Esophagus muscularis mucosa (tissue), 4 donors: ENCODE data around the gene GNAO1.

ENCODE experiments used
- CTCF ChIP-seq, 3 experiments: fragments of 200-600 bp in 2 of 3; fragments of 450-650 bp in 1 of 3; sonication (generic) in 2 of 3; IDR thresholded peaks; one replicate each; pipeline ENCODE4 v1.5.1; 2017 to 2019; ENCODE audit warnings: antibody characterized with exemption in 3 of 3, mild to moderate bottlenecking in 2 of 3, moderate library complexity in 1 of 3
- EP300 ChIP-seq: sonication (generic); formaldehyde crosslinking; IDR thresholded peaks from one replicate; pipeline ENCODE4 v1.6.1; 2017; ENCODE audit warnings: antibody characterized with exemption
- POLR2A ChIP-seq: fragments of 450-650 bp; IDR thresholded peaks from one replicate; pipeline ENCODE4 v1.6.1; 2017; ENCODE audit warnings: antibody characterized with exemption, moderate library complexity, mild to moderate bottlenecking, low read depth

DNA sequence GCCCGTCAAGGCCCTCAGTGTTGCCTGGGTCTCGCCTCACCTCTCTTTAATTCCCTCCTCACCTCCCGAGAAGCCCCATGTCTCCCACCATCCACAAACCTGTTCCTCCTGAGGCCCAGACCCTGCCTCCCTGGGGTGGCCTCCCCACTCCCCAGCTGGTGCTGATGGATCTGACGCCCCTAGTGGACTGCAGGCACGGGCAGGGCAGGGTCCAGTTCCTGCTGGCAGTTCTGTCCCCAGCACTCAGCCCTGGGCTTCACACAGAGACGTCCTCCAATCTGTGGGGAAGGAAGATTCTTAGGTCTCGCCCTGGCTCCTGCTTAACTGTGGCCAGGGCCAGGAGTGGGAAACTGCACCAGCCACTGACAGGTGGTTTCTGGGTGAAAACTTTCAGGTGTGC, 125.3 kb downstream of the GNAO1 start:
- TF ChIP-seq EP300 = no peak
- no peak for TF ChIP-seq CTCF (IDR thresholded peaks at IDR 0.05)
- no peak for TF ChIP-seq POLR2A
